ENCODE results near the gene BRAF. TPM values are rescaled to one million over a fixed set of nuclear protein-coding genes. Genes with fewer than 3 reads are reported as not detected.
"Not testable (repeated sequence)": the region's sequence is repeated elsewhere in the genome, so short reads cannot be mapped to it uniquely, and the experiment has no call there.

BRAF gene
- total and polyA plus RNA-seq, 7 experiments from 2014 or later: 11.2 to 58.7 (median 48.3) TPM

GRCh38 chr7:140743255-140743654 lies 181.5 kb downstream of the BRAF start:
- intact Hi-C loops (cut with micrococcal nuclease); H3K4me1 ChIP-seq (ENCODE audit: control insufficient read depth in 2 of 2, insufficient read depth in 2 of 2, low read length in 2 of 2): not testable (repeated sequence)
- H3K36me3 Mint-ChIP-seq: peaks cover 8 to 51% (median 14%) of the 10 kb centered on the region in 5 donors

GRCh38 chr7:140738280-140738679 lies 186.4 kb downstream of the BRAF start:
- Histone ChIP-seq H3K27ac (ENCODE audit: low read depth, low read length) (no peak overlapping the region), H3K36me3 (ENCODE audit: control insufficient read depth in 2 of 3, insufficient read depth in 3 of 3, low read length in 3 of 3) (peaks cover 0 to 14% (median 3%) of the 10 kb centered on the region in 3 experiments), H3K27me3 (ENCODE audit: control insufficient read depth in 2 of 2, insufficient read depth in 2 of 2, low read length in 2 of 2) (no peaks in the 10 kb centered on the region), H3K4me1 (ENCODE audit: control insufficient read depth in 2 of 2, insufficient read depth in 2 of 2, low read length in 2 of 2) (no peaks in the 10 kb centered on the region), H3K4me3 (ENCODE audit: low read length) (no peak overlapping the region), H3K9me3 (ENCODE audit: control insufficient read depth in 2 of 3, low read length in 3 of 3) (no peaks in the 10 kb centered on the region)
- Mint-ChIP-seq H3K27me3 (no peaks in the 10 kb centered on the region), H3K36me3 (peaks cover 5 to 43% (median 14%) of the 10 kb centered on the region in 5 donors), H3K4me3 (no peak overlapping the region), H3K9me3 (peaks cover 0 to 3% (median 0%) of the 10 kb centered on the region in 11 donors), H3K27ac (no peak overlapping the region), H3K4me1 (no peaks in the 10 kb centered on the region)
- ATAC-seq (no peak), DNase-seq (no peak)
- CTCF ChIA-PET: no interaction called here
- POLR2A ChIA-PET: interaction anchor here (1.1 kb wide), 1 partner anchor 41 kb away, joined by 6 read pairs; no protein-coding TSS in a partner anchor
- intact Hi-C loops (cut with micrococcal nuclease): loop anchor here in 1 of 2 donors (2.0 kb wide), 1 partner anchor 15 kb away; no protein-coding TSS in a partner anchor

More at GRCh38 chr7:140743255-140743654, 181.5 kb downstream of the BRAF start:
- H3K4me3 ChIP-seq (ENCODE audit: low read length); DNase-seq; H3K9me3 Mint-ChIP-seq; H3K27me3 ChIP-seq (ENCODE audit: control insufficient read depth in 2 of 2, insufficient read depth in 2 of 2, low read length in 2 of 2); H3K4me3 Mint-ChIP-seq; H3K9me3 ChIP-seq (ENCODE audit: control insufficient read depth in 2 of 3, low read length in 3 of 3); H3K27me3 Mint-ChIP-seq; ATAC-seq; POLR2A ChIA-PET; H3K27ac ChIP-seq (ENCODE audit: low read depth, low read length); H3K27ac Mint-ChIP-seq; H3K4me1 Mint-ChIP-seq: not testable (repeated sequence)
- peaks cover 0 to 19% (median 3%) of the 10 kb centered on the region in 3 experiments for H3K36me3 ChIP-seq (ENCODE audit: control insufficient read depth in 2 of 3, insufficient read depth in 3 of 3, low read length in 3 of 3)
- CTCF ChIA-PET: interaction anchor here (0.5 kb wide), 1 partner anchor 28 kb away, joined by 3 read pairs; no protein-coding TSS in a partner anchor

GRCh38 chr7:140734729-140735128 lies 190.0 kb downstream of the BRAF start:
- Histone ChIP-seq H3K27me3 (ENCODE audit: control insufficient read depth in 2 of 2, insufficient read depth in 2 of 2, low read length in 2 of 2) (no peaks in the 10 kb centered on the region), H3K27ac (ENCODE audit: low read depth, low read length) (no peak overlapping the region), H3K36me3 (ENCODE audit: control insufficient read depth in 2 of 3, insufficient read depth in 3 of 3, low read length in 3 of 3) (peaks cover 0 to 13% (median 3%) of the 10 kb centered on the region in 3 experiments), H3K4me1 (ENCODE audit: control insufficient read depth in 2 of 2, insufficient read depth in 2 of 2, low read length in 2 of 2) (no peaks in the 10 kb centered on the region), H3K4me3 (ENCODE audit: low read length) (no peak overlapping the region), H3K9me3 (ENCODE audit: control insufficient read depth in 2 of 3, low read length in 3 of 3) (no peaks in the 10 kb centered on the region)
- intact Hi-C loops (cut with micrococcal nuclease): no loop called here
- Mint-ChIP-seq H3K27me3 (no peaks in the 10 kb centered on the region), H3K36me3 (peaks cover 4 to 40% (median 20%) of the 10 kb centered on the region in 5 donors), H3K4me1 (no peaks in the 10 kb centered on the region), H3K27ac (peak overlapping the region in 1 of 9 donors; percentile 38), H3K4me3 (no peak overlapping the region), H3K9me3 (no peaks in the 10 kb centered on the region)
- no peak for ATAC-seq
- ChIA-PET CTCF (interaction anchor here (0.7 kb wide), 1 partner anchor 232 kb away, joined by 5 read pairs; no protein-coding TSS in a partner anchor), POLR2A (no interaction called here)
- DNase-seq: no peak

GRCh38 chr7:140734096-140734495 lies 190.6 kb downstream of the BRAF start:
- intact Hi-C loops (cut with micrococcal nuclease): no loop called here
- H3K27me3 ChIP-seq (ENCODE audit: control insufficient read depth in 2 of 2, insufficient read depth in 2 of 2, low read length in 2 of 2): no peaks in the 10 kb centered on the region
- no peaks in the 10 kb centered on the region for H3K4me1 Mint-ChIP-seq
- H3K4me3 ChIP-seq (ENCODE audit: low read length): no peak overlapping the region
- no peak for ATAC-seq
- no peaks in the 10 kb centered on the region for H3K9me3 Mint-ChIP-seq
- ChIA-PET POLR2A (no interaction called here), CTCF (no interaction called here)
- no peak overlapping the region for H3K4me3 Mint-ChIP-seq
- H3K27me3 Mint-ChIP-seq: no peaks in the 10 kb centered on the region
- H3K9me3 ChIP-seq (ENCODE audit: control insufficient read depth in 2 of 3, low read length in 3 of 3): no peaks in the 10 kb centered on the region
- H3K36me3 ChIP-seq (ENCODE audit: control insufficient read depth in 2 of 3, insufficient read depth in 3 of 3, low read length in 3 of 3): peaks cover 0 to 10% (median 3%) of the 10 kb centered on the region in 3 experiments
- H3K36me3 Mint-ChIP-seq: peaks cover 0 to 37% (median 20%) of the 10 kb centered on the region in 5 donors
- no peak for DNase-seq
- H3K27ac ChIP-seq (ENCODE audit: low read depth, low read length): no peak overlapping the region
- no peak overlapping the region for H3K27ac Mint-ChIP-seq
- H3K4me1 ChIP-seq (ENCODE audit: control insufficient read depth in 2 of 2, insufficient read depth in 2 of 2, low read length in 2 of 2): no peaks in the 10 kb centered on the region

- ATAC-seq (no peak), DNase-seq (no peak)
- intact Hi-C loops (cut with micrococcal nuclease): no loop called here
- Histone ChIP-seq H3K27me3 (ENCODE audit: control insufficient read depth in 2 of 2, insufficient read depth in 2 of 2, low read length in 2 of 2) (no peaks in the 10 kb centered on the region), H3K36me3 (ENCODE audit: control insufficient read depth in 2 of 3, insufficient read depth in 3 of 3, low read length in 3 of 3) (no peaks in the 10 kb centered on the region), H3K9me3 (ENCODE audit: control insufficient read depth in 2 of 3, low read length in 3 of 3) (no peaks in the 10 kb centered on the region), H3K4me1 (ENCODE audit: control insufficient read depth in 2 of 2, insufficient read depth in 2 of 2, low read length in 2 of 2) (no peaks in the 10 kb centered on the region), H3K4me3 (ENCODE audit: low read length) (no peak overlapping the region), H3K27ac (ENCODE audit: low read depth, low read length) (no peak overlapping the region)
- H3K9me3 Mint-ChIP-seq: no peaks in the 10 kb centered on the region
- no peak overlapping the region for H3K4me3 Mint-ChIP-seq
- peaks cover 0 to 30% (median 20%) of the 10 kb centered on the region in 5 donors for H3K36me3 Mint-ChIP-seq
- H3K27ac Mint-ChIP-seq: peak overlapping the region in 2 of 9 donors; percentile 2 to 8
- no peaks in the 10 kb centered on the region for H3K27me3 Mint-ChIP-seq
- ChIA-PET CTCF (no interaction called here), POLR2A (interaction anchor here (1.5 kb wide), 1 partner anchor 59 kb away, joined by 3 read pairs; no protein-coding TSS in a partner anchor)
- H3K4me1 Mint-ChIP-seq: no peaks in the 10 kb centered on the region
Measured at GRCh38 chr7:140732416-140732815, 192.3 kb downstream of the BRAF start.

- H3K27me3 ChIP-seq (ENCODE audit: control insufficient read depth in 2 of 2, insufficient read depth in 2 of 2, low read length in 2 of 2): no peaks in the 10 kb centered on the region
- peaks cover 9 to 39% (median 29%) of the 10 kb centered on the region in 7 donors for H3K4me1 Mint-ChIP-seq
- CTCF ChIA-PET: interaction anchor here (0.6 to 1.6 kb wide), 5 partner anchors 13 to 200 kb away, joined by 3 read pairs; no protein-coding TSS in a partner anchor
- no peaks in the 10 kb centered on the region for H3K9me3 Mint-ChIP-seq
- no peaks in the 10 kb centered on the region for H3K27me3 Mint-ChIP-seq
- intact Hi-C loops (cut with micrococcal nuclease): loop anchor here in 1 of 2 donors (1.0 kb wide), 2 partner anchors 208 to 286 kb away; no protein-coding TSS in a partner anchor
- H3K4me3 Mint-ChIP-seq: no peak overlapping the region
- no peak overlapping the region for H3K27ac ChIP-seq (ENCODE audit: low read depth, low read length)
- peak overlapping the region in 7 of 9 donors; percentile 36 to 76 (median 53) for H3K27ac Mint-ChIP-seq
- H3K36me3 ChIP-seq (ENCODE audit: control insufficient read depth in 2 of 3, insufficient read depth in 3 of 3, low read length in 3 of 3): no peaks in the 10 kb centered on the region
- H3K4me1 ChIP-seq (ENCODE audit: control insufficient read depth in 2 of 2, insufficient read depth in 2 of 2, low read length in 2 of 2): peaks cover 0 to 18% of the 10 kb centered on the region in 2 donors
- no peak for ATAC-seq
- H3K4me3 ChIP-seq (ENCODE audit: low read length): no peak overlapping the region
- peaks cover 0 to 5% (median 0%) of the 10 kb centered on the region in 5 donors for H3K36me3 Mint-ChIP-seq
- DNase-seq: peak in 4 of 9 donors; percentile 11 to 31 (median 26)
- POLR2A ChIA-PET: interaction anchor here (0.6 to 1.0 kb wide), 3 partner anchors 21 to 276 kb away, joined by 3 to 5 read pairs (median 3); no protein-coding TSS in a partner anchor
- no peaks in the 10 kb centered on the region for H3K9me3 ChIP-seq (ENCODE audit: control insufficient read depth in 2 of 3, low read length in 3 of 3)
Measured at GRCh38 chr7:140726281-140726680, 198.4 kb downstream of the BRAF start.
